ENCODE data around the gene OXCT1. TPM values are rescaled to one million over a fixed set of nuclear protein-coding genes. Genes with fewer than 3 reads are reported as not detected.
"Not testable (repeated sequence)": the region's sequence is repeated elsewhere in the genome, so short reads cannot be mapped to it uniquely, and the experiment has no call there.

The OXCT1 gene
- total and polyA plus RNA-seq, 2 of the 8 experiments (the other 6 are each of a cell fraction or from before 2014, with no cell fraction given) = 10.1 to 28.2 TPM

- TF ChIP-seq GABPA (IDR thresholded peaks at IDR 0.05; ENCODE audit: borderline replicate concordance, insufficient read depth, low read length) (no peak), MAFK (IDR thresholded peaks at IDR 0.05; ENCODE audit: low read depth, low read length) (no peak), POLR2A (IDR thresholded peaks at IDR 0.05; ENCODE audit: control extremely low read depth in 1 of 2, low read depth in 2 of 2, low read length in 2 of 2) (no peak)
Measured at GRCh38 chr5:41815261-41815660, 55.0 kb downstream of the OXCT1 start (continued).

GRCh38 chr5:41814306-41814705 is 55.9 kb downstream of the OXCT1 start:
- POLR2A ChIA-PET (ENCODE audit: partially characterized antibody); FAIRE-seq; H3K23me2 ChIP-seq (ENCODE audit: low read depth, low read length); H2BK120ac ChIP-seq (replicated peaks; ENCODE audit: low read depth, low read length); H3K27me3 ChIP-seq (replicated peaks in 1 of 4; ENCODE audit: control insufficient read depth in 3 of 4, extremely low read depth in 1 of 4, insufficient read depth in 3 of 4, low read length in 3 of 4); H3K9me3 ChIP-seq (ENCODE audit: insufficient read depth in 2 of 2, low read depth in 1 of 2, low read length in 1 of 2); H4K5ac ChIP-seq (ENCODE audit: insufficient read length, low read depth, low read length); H2AFZ ChIP-seq (ENCODE audit: low read length); H3K79me2 ChIP-seq (ENCODE audit: control insufficient read depth in 1 of 2, insufficient read depth in 2 of 2, low read length in 2 of 2); H3K79me1 ChIP-seq (ENCODE audit: low read depth, low read length); H2BK12ac ChIP-seq (ENCODE audit: low read depth, low read length); H3K36me3 ChIP-seq (ENCODE audit: control insufficient read depth in 2 of 4, insufficient read depth in 4 of 4, low read length in 3 of 4); H3K27ac ChIP-seq (ENCODE audit: low read depth, low read length); H4K20me1 ChIP-seq (replicated peaks in 1 of 2; ENCODE audit: control insufficient read depth in 1 of 2, insufficient read depth in 2 of 2, low read length in 2 of 2); H4K8ac ChIP-seq (ENCODE audit: extremely low read depth, insufficient read depth, low read length); H4K91ac ChIP-seq (replicated peaks; ENCODE audit: insufficient read length, low read length); DNase-seq (ENCODE audit: low read depth in 1 of 2, low spot score in 2 of 2); H3K9ac ChIP-seq (replicated peaks in 1 of 4; ENCODE audit: extremely low read depth in 1 of 4, low read depth in 3 of 4, low read length in 3 of 4); H3K56ac ChIP-seq (replicated peaks; ENCODE audit: insufficient read length, low read depth, low read length); H3K23ac ChIP-seq (ENCODE audit: insufficient read length); H3K4ac ChIP-seq (replicated peaks; ENCODE audit: insufficient read length, low read depth, low read length); CTCF ChIA-PET (ENCODE audit: partially characterized antibody); H3K4me1 ChIP-seq (replicated peaks in 1 of 4; ENCODE audit: control insufficient read depth in 3 of 4, insufficient read depth in 4 of 4, low read length in 3 of 4); H3K4me3 ChIP-seq (ENCODE audit: extremely low read depth in 1 of 4, insufficient read depth in 2 of 4, low read depth in 3 of 4, low read length in 4 of 4); H3K14ac ChIP-seq (ENCODE audit: insufficient read length); H2BK5ac ChIP-seq (ENCODE audit: low read depth, low read length); H2BK20ac ChIP-seq (ENCODE audit: low read length); H3K4me2 ChIP-seq (ENCODE audit: insufficient read depth in 1 of 2, low read depth in 2 of 2, low read length in 2 of 2); H3K18ac ChIP-seq (ENCODE audit: extremely low read depth, low read length); H2BK15ac ChIP-seq (ENCODE audit: low read length); H2AK5ac ChIP-seq (ENCODE audit: low read depth, low read length): not testable (repeated sequence)
- WGBS, 2 experiments (ENCODE audit: extremely low coverage in 1 of 2, insufficient coverage in 1 of 2, insufficient read length in 1 of 2, insufficient replicate concordance in 2 of 2, low coverage in 1 of 2, low lambda C conversion rate in 2 of 2, missing lambda C conversion rate in 1 of 2) = 92% methylated on average over 2 of the region's 4 CpGs; no CpG with 5 or more reads in 1 of the 2 experiments

Measured in H1 (cell line).